Endothelial cell of umbilical vein (primary cell): Measurements from ENCODE around the gene CEACAM5.

Experiments
- EZH2 ChIP-seq: IDR thresholded peaks from 2 replicates; pipeline ENCODE4 v1.6.1; 2012; ENCODE audit warnings: borderline replicate concordance, low read depth, mild to moderate bottlenecking, moderate library complexity, low read length, inconsistent platforms; ENCODE audit not compliant: severe bottlenecking
- FOS ChIP-seq: IDR thresholded peaks from 2 replicates; pipeline ENCODE4 v1.6.1; 2011; ENCODE audit warnings: mild to moderate bottlenecking, low read length, moderate library complexity, borderline replicate concordance; ENCODE audit not compliant: insufficient read depth
- JUN ChIP-seq: IDR thresholded peaks from 2 replicates; pipeline ENCODE4 v1.6.1; 2011; ENCODE audit warnings: borderline replicate concordance, low read depth; ENCODE audit not compliant: insufficient read length, insufficient read depth
- MYC ChIP-seq: IDR thresholded peaks from one replicate; pipeline ENCODE4 v1.6.1; 2011; ENCODE audit warnings: mild to moderate bottlenecking, low read depth, low read length
- POLR2A ChIP-seq: IDR thresholded peaks from 2 replicates; pipeline ENCODE4 v1.6.1; 2012; ENCODE audit warnings: low read depth, mild to moderate bottlenecking, control low read depth, low read length
- POLR2AphosphoS5 ChIP-seq: IDR thresholded peaks from 2 replicates; pipeline ENCODE4 v1.6.1; 2012; ENCODE audit warnings: low read depth, mild to moderate bottlenecking, control low read depth, low read length, moderate library complexity; ENCODE audit not compliant: insufficient read depth
- TF ChIP-seq, protein P1 (sequence below): IDR thresholded peaks from 2 replicates; pipeline ENCODE4 v1.6.1; 2011; ENCODE audit not compliant: insufficient read depth, insufficient read length
- TF ChIP-seq, protein P2 (sequence below), 2 donors: IDR thresholded peaks; 1 replicate in 1 of 2; 2 replicates in 1 of 2; pipeline ENCODE4 v1.5.1; 2011; ENCODE audit warnings: low read length in 2 of 2, mild to moderate bottlenecking in 2 of 2, moderate library complexity in 2 of 2, control low read depth in 1 of 2, inconsistent platforms in 1 of 2, low read depth in 1 of 2; ENCODE audit not compliant: insufficient read depth in 1 of 2; ENCODE audit errors: extremely low read depth in 1 of 2

DNA sequence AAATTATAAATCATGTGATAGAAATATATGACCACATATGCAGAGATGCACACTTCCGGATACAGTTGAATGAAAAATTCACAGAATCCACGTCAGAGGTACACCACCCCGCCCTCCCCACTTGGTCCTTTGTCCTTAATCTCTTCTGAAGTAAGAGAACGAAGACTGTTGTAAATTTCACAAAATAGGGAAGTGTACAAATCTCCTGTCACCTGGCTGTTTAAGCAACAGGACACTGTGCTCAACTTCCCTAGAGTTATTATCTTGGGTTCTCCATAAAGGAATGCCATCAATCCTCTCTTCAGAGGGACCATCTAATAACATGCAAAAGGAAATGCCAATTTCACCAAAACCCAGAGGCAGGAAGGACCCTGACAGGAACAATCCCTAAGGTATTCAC is 36.4 kb downstream of the CEACAM5 start:
- TF ChIP-seq EZH2 (no peak), POLR2A (no peak), POLR2AphosphoS5 (no peak), JUN (no peak), MYC (no peak), FOS (no peak)
- TF ChIP-seq, protein P1, sequence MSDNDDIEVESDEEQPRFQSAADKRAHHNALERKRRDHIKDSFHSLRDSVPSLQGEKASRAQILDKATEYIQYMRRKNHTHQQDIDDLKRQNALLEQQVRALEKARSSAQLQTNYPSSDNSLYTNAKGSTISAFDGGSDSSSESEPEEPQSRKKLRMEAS: no peak
- TF ChIP-seq, protein P2, sequence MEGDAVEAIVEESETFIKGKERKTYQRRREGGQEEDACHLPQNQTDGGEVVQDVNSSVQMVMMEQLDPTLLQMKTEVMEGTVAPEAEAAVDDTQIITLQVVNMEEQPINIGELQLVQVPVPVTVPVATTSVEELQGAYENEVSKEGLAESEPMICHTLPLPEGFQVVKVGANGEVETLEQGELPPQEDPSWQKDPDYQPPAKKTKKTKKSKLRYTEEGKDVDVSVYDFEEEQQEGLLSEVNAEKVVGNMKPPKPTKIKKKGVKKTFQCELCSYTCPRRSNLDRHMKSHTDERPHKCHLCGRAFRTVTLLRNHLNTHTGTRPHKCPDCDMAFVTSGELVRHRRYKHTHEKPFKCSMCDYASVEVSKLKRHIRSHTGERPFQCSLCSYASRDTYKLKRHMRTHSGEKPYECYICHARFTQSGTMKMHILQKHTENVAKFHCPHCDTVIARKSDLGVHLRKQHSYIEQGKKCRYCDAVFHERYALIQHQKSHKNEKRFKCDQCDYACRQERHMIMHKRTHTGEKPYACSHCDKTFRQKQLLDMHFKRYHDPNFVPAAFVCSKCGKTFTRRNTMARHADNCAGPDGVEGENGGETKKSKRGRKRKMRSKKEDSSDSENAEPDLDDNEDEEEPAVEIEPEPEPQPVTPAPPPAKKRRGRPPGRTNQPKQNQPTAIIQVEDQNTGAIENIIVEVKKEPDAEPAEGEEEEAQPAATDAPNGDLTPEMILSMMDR (IDR thresholded peaks at IDR 0.05; ENCODE audit: extremely low read depth in 1 of 2, insufficient read depth in 1 of 2, low read depth in 1 of 2, low read length in 2 of 2): no peak
